Measurements from ENCODE around the gene GULP1.
"Not testable (repeated sequence)": the region's sequence is repeated elsewhere in the genome, so short reads cannot be mapped to it uniquely, and the experiment has no call there.

The GULP1 gene

GRCh38 chr2:188415754-188416083 is 124.0 kb downstream of the GULP1 start:
- DNase-seq (ENCODE audit: low spot score): no peak

- no peak for DNase-seq (ENCODE audit: low spot score)
Observed at GRCh38 chr2:188416367-188416766, 124.7 kb downstream of the GULP1 start.

DNA sequence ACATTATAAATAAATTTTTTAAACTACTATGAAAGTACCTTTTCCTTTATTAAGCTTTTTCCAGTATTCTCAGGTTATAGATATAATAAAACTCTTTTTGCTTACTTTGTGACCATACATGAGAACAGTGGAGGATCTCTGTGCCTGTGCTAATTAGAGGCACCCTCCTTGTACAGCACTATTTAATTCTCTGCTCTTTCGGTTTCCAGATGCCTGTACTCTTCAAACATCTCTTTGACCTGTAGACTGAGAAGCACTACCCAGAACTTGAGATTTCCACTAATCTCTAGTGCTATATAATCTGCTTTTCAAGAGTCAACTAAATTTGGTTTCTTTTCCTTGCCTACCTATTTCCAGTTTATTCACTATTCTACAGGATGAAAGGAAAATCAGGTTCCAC is 131.1 kb downstream of the GULP1 start:
- DNase-seq (ENCODE audit: low spot score): no peak

GRCh38 chr2:188425266-188425665 is 133.6 kb downstream of the GULP1 start:
- no peak for DNase-seq (ENCODE audit: low spot score)

DNA sequence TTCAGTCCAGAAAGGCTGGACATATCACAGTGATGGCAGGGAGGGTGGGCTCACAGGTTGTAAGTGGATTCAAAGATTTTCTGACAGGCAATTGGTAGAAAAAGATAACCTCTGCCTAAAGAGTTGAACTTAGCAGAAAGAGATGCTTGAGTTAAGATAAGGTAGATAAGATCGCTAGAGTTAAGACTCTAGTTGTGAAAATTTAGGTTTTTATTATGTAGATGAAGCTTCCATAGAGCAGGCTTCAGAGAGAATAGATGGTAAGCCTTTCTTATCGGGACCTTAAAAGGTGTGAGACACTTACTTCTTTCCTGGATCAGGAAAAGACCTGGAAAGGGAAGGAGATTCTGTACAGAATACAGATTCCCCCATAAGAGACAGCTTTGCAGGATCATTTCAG is 134.4 kb downstream of the GULP1 start:
- DNase-seq (ENCODE audit: low spot score): no peak

- DNase-seq (ENCODE audit: low spot score): no peak
Observed at GRCh38 chr2:188430705-188431104, 139.0 kb downstream of the GULP1 start.

GRCh38 chr2:188434018-188434417 is 142.3 kb downstream of the GULP1 start:
- DNase-seq (ENCODE audit: low spot score): no peak

- no peak for DNase-seq (ENCODE audit: low spot score)
Observed at GRCh38 chr2:188435115-188435514, 143.4 kb downstream of the GULP1 start.

DNA sequence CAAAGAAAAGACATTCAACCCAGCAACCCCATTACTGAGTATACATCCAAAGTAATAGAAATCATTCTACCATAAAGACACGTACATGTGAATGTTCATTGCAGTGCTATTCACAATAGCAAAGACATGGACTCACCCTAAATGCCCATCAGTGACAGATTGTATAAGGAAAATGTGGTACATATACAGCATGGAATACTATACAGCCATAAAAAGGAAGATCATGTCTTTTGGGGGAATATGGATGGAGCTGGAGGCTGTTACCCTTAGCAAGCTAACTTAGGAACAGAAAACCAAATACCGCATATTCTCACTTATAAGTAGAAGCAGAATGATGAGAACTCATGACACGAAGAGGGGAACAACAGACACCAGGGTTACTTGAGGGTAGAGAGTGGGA is 145.9 kb downstream of the GULP1 start:
- DNase-seq (ENCODE audit: low spot score): no peak

- no peak for DNase-seq (ENCODE audit: low spot score)
Observed at GRCh38 chr2:188439986-188440385, 148.3 kb downstream of the GULP1 start.

DNA sequence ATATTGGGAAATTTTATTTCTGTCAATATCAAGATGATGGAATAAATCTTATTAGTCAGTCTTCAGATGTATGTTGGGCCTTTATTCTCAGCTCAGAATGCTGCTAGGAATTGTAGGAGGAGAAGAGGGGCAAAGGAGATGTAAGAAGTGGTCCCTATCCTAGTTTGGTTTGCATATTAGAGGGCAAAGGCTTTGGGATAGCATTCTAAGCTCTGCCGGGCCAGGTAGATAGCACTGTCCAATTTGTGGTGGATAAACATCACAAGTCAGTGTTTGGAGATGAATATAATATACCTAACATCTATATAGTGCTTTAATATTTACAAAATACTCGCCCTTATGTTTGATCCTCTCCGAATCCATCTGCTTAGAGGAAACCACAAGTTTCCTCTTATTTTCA is 149.2 kb downstream of the GULP1 start:
- DNase-seq (ENCODE audit: low spot score): no peak

- no peak for DNase-seq (ENCODE audit: low spot score)
Observed at GRCh38 chr2:188441288-188441947, 149.7 kb downstream of the GULP1 start.

GRCh38 chr2:188443207-188443606 is 151.5 kb downstream of the GULP1 start:
- no peak for DNase-seq (ENCODE audit: low spot score)

- DNase-seq (ENCODE audit: low spot score): no peak
Observed at GRCh38 chr2:188444106-188444835, 152.6 kb downstream of the GULP1 start.

GRCh38 chr2:188449561-188449960 is 157.9 kb downstream of the GULP1 start:
- DNase-seq (ENCODE audit: low spot score): no peak

DNA sequence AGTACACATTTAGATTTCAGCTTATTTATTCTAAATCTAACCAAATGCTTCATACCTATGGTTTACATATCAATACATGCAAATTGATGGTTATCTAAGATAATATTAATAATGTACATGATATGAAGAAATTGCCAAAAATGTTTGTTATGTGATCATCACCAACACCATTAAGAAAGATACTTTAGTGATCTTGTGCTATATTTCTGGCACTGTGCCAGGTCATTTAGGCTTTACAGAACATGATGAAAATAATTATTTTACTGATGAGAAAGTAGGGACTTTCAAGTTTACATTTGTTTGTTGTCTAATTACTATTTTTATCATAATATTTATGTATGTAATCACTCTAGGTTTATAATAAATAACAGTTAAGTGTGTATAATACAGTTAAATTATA is 158.3 kb downstream of the GULP1 start:
- no peak for DNase-seq (ENCODE audit: low spot score)

GRCh38 chr2:188450732-188451483 is 159.2 kb downstream of the GULP1 start:
- peak; percentile 10 for DNase-seq (ENCODE audit: low spot score)

DNA sequence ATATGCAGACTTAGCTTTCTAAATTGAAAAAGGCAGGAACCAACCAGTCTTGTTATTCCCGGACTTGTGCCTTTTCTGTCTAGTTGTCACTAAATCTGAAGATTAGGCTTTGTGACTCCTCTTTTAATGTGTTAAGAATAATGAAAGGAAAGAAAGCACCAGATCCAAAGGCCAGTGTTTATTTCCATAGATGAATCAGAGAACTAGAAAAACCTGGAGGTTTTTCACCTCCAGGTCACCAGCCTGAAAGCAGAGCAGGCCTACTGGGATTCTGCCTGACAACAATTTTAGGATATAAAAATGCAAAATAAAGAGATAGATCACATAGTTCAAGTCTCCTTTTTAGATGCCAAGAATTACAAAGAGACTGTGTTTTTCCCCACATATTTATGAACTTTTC is 160.4 kb downstream of the GULP1 start:
- no peak for DNase-seq (ENCODE audit: low spot score)

- DNase-seq (ENCODE audit: low spot score): no peak
Observed at GRCh38 chr2:188456114-188456909, 164.6 kb downstream of the GULP1 start.

- no peak for DNase-seq (ENCODE audit: low spot score)
Observed at GRCh38 chr2:188459061-188459460, 167.4 kb downstream of the GULP1 start.

- not testable (repeated sequence) for DNase-seq (ENCODE audit: low spot score)
Observed at GRCh38 chr2:188466078-188466477, 174.4 kb downstream of the GULP1 start.

DNA sequence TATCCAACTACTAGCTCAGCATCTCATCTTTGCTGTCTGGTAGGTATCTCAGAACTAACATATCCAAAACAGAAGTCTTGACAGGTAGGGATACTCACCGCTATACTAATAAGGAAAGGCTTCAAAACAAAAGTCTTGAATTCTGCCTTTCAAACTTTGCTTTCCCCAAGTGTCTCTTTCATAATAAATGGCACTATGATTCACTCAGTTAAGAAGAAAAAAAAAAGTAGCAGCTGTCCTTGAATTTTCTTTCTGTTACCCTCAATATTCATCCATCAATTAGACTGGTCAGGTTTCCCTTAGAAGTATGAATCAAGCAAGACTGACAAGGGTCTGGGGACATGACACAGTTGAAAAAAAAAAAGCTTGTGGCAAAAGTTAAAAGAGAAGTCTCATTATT is 175.1 kb downstream of the GULP1 start:
- DNase-seq (ENCODE audit: low spot score): no peak

Measured in AG20443 (cell line).